HepG2 (cell line): ENCODE measurements around the gene SS18L1. TPM values are rescaled to one million over a fixed set of nuclear protein-coding genes. Genes with fewer than 3 reads are reported as not detected.

Source experiments
- AKNA ChIP-seq: sonication (generic); formaldehyde crosslinking; IDR thresholded peaks from 2 replicates; pipeline ENCODE4 v1.4.0; 2020; ENCODE audit warnings: missing genetic modification reagents, borderline replicate concordance
- IKZF4 ChIP-seq: sonication (generic); formaldehyde crosslinking; IDR thresholded peaks from 2 replicates; pipeline ENCODE4 v1.5.1; 2020; ENCODE audit warnings: borderline replicate concordance, mild to moderate bottlenecking, low read depth, missing genetic modification reagents; ENCODE audit errors: not compliant biosample characterization
- KAT7 ChIP-seq: IDR thresholded peaks from 2 replicates; pipeline ENCODE4 v1.6.1; 2018; ENCODE audit warnings: borderline replicate concordance, missing compliant biosample characterization
- KDM3A ChIP-seq: IDR thresholded peaks from 2 replicates; pipeline ENCODE4 v1.6.1; 2018; ENCODE audit warnings: low read depth, missing compliant biosample characterization
- NFIC ChIP-seq: IDR thresholded peaks from 2 replicates; pipeline ENCODE4 v1.6.1; 2012; ENCODE audit warnings: mild to moderate bottlenecking, low read length, inconsistent platforms
- NR2C2 ChIP-seq: sonication (generic); formaldehyde crosslinking; IDR thresholded peaks from 2 replicates; pipeline ENCODE4 v1.4.0; 2020; ENCODE audit warnings: missing genetic modification reagents, mild to moderate bottlenecking, moderate library complexity, borderline replicate concordance
- PRDM4 ChIP-seq: sonication (generic); formaldehyde crosslinking; IDR thresholded peaks from 2 replicates; pipeline ENCODE4 v1.9.0; 2021; ENCODE audit warnings: missing genetic modification reagents, borderline replicate concordance
- SETDB1 ChIP-seq: sonication (generic); formaldehyde crosslinking; IDR thresholded peaks from 2 replicates; pipeline ENCODE4 v1.5.1; 2020; ENCODE audit warnings: missing genetic modification reagents, mild to moderate bottlenecking, borderline replicate concordance
- SRY ChIP-seq: sonication (generic); formaldehyde crosslinking; IDR thresholded peaks from 2 replicates; pipeline ENCODE4 v1.8.0; 2022; ENCODE audit warnings: mild to moderate bottlenecking, missing genetic modification reagents
- TFE3 ChIP-seq: IDR thresholded peaks from 2 replicates; pipeline ENCODE4 v1.6.1; 2016
- ZBTB38 ChIP-seq: sonication (generic); formaldehyde crosslinking; IDR thresholded peaks from 2 replicates; pipeline ENCODE4 v1.5.1; 2020; ENCODE audit warnings: mild to moderate bottlenecking, missing genetic modification reagents
- ZNF224 ChIP-seq: sonication (generic); formaldehyde crosslinking; IDR thresholded peaks from 2 replicates; pipeline ENCODE4 v1.5.0; 2020; ENCODE audit warnings: mild to moderate bottlenecking, missing genetic modification reagents
- ZNF615 ChIP-seq: sonication (generic); formaldehyde crosslinking; IDR thresholded peaks from 2 replicates; pipeline ENCODE4 v1.5.0; 2020; ENCODE audit warnings: mild to moderate bottlenecking, missing genetic modification reagents, borderline replicate concordance
- ZNF776 ChIP-seq: sonication (generic); formaldehyde crosslinking; IDR thresholded peaks from 2 replicates; pipeline ENCODE4 v1.4.0; 2020; ENCODE audit warnings: mild to moderate bottlenecking, missing genetic modification reagents
- ZNF781 ChIP-seq: sonication (generic); formaldehyde crosslinking; IDR thresholded peaks from 2 replicates; pipeline ENCODE4 v1.5.1; 2020; ENCODE audit warnings: borderline replicate concordance, mild to moderate bottlenecking, missing genetic modification reagents; ENCODE audit errors: not compliant biosample characterization
- ZXDC ChIP-seq: sonication (generic); formaldehyde crosslinking; IDR thresholded peaks from 2 replicates; pipeline ENCODE4 v1.5.0; 2020; ENCODE audit warnings: mild to moderate bottlenecking, missing genetic modification reagents
- polyA plus RNA-seq, 8 experiments: library from polyadenylated mRNA; depleted of rRNA in 3 of 8; stranded (reverse) in 7 of 8; unstranded in 1 of 8; fragments of >200 nt; fragmentation: Illumina TruSeq in 4 of 8; extraction: Trizol in 4 of 8; gene quantifications; 2 replicates each; pipeline versions ENCODE4 v1.2.1 to v1.2.3, GENCODE V29; 2011 to 2016; ENCODE audit warnings: low read depth in 4 of 8, missing spikeins in 1 of 8, mixed read lengths in 1 of 8; ENCODE audit not compliant: insufficient read depth in 1 of 8
- total RNA-seq, 5 experiments: library from RNA; depleted of rRNA; stranded (reverse); fragments of >200 nt; fragmentation: Illumina TruSeq; extraction: Trizol; gene quantifications; 2 replicates each; pipeline ENCODE4 v1.2.3, GENCODE V29; 2016; ENCODE audit warnings: low read depth in 1 of 5

SS18L1 gene
- total and polyA plus RNA-seq, 2 of the 13 experiments (the other 11 are each of a cell fraction or from before 2014, with no cell fraction given) = 17.8 to 27.6 TPM

GRCh38 chr20:62143081-62143956 lies at the start of gene SS18L1, which contains the start of gene PSMA7 (continued):
- TF ChIP-seq PRDM4 (CRISPR knock-in tag) (no peak), ZXDC (CRISPR knock-in tag) (peak; percentile 87), NFIC (no peak), IKZF4 (CRISPR knock-in tag) (peak; percentile 95), ZBTB38 (CRISPR knock-in tag) (peak; percentile 68; the same call in 1 of the 2 replicates), ZNF224 (CRISPR knock-in tag) (no peak), ZNF615 (no peak), SRY (CRISPR knock-in tag) (no peak; the same call in 1 of the 2 replicates), SETDB1 (no peak), KDM3A (CRISPR knock-in tag) (0 out of 2 replicates have a peak, but pooled peaks have one; percentile 26), ZNF781 (CRISPR knock-in tag) (no peak), ZNF776 (CRISPR knock-in tag) (0 out of 2 replicates have a peak, but pooled peaks have one; percentile 59), TFE3 (peak; percentile 73), AKNA (CRISPR knock-in tag) (no peak), KAT7 (CRISPR knock-in tag) (peak; percentile 25; the same call in 1 of the 2 replicates), NR2C2 (CRISPR knock-in tag) (peak; percentile 71)
